Activated T-helper 9 cell treated with anti-CD3 and anti-CD28 coated beads, Interleukin-2, amount 50 U/mL, for 16 hours (primary cell): ENCODE results near the gene LILRA5.
A peak's percentile ranks its signal among the peaks of the same experiment; 100 is the strongest.
"Not testable (repeated sequence)": the region's sequence is repeated elsewhere in the genome, so short reads cannot be mapped to it uniquely, and the experiment has no call there.

Source experiments
- DNase-seq: peaks from one replicate; pipeline ENCODE4 v3.0.0-alpha.2; 2020; ENCODE audit warnings: low read depth

LILRA5 gene

DNA sequence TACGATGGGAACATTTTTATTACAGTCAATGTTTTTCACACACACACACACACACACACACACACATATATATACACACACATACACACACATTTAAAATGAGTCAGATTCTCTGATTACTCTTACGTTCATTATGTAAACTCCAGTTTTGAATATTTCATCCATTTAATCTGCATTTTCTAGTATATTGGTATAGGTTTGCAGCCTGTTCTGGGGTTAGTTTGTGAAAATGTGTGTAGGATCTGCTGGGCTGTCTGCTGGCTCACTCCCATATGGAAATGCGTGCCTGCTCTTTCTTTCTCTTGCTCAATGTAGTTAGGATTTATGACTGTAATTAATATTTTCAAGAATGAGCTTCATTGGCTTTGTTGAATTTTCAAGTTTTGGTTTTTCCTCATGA, 39.1 kb downstream of the LILRA5 start:
- DNase-seq, result no peak

DNA sequence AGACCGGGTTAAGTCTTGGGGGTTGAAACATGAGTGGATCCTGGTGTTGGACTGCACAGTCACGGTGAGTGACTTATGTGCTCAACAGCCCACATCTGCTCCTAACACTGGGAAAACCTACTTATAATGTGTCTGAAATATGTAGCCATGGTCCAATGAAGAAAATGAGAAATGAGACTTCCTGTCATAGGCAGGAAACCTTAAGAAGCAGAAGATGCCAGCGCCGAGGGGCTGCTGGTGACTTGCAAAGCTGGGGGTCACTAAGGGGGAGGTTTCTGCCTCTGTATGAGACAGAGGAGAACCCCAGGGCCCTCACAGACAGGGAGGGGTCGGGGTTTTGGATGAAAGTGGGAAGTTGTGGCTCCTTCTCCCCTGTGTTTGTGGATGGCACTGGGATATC, 40.8 kb downstream of the LILRA5 start:
- DNase-seq, result not testable (repeated sequence)

DNA sequence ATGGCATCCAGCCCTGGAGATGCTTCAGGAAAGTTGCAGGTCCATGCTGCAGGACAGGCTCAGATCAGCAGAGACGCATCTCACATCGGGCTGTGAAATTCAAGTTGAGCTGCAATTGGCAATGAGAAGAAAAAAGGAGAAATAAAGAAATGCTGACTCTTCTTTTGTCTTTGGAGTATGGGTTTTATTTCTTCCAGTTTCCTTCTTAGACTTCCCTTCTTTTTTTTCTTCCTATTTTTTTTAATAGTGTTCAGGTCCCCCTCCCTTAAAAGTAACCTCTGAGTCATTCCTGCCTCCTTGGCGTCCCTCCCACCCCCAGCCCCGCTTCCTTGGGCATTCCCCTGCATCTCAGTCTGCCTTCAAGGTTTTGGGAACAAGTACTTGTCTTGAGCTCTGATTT, 41.4 kb downstream of the LILRA5 start:
- not testable (repeated sequence) for DNase-seq

DNA sequence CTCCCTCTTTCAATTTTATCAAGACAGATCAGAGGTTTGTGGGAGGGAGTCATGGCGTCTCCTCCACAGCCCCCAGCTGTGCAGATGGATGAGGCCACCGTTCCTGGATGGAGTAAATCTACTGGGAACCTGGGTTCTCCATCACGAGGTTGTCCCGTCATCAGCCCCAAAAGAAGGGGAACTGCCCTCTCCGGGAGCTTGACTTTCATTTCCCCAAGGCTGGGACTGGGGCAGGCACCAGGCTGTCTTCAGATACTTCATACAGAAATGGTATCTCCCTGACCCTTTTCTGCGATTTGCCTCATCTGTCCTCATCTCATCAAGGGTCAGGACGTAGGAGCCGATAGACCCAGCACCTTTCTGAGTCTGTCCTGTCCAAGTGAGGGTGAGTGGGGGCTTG, 41.9 kb downstream of the LILRA5 start:
- no peak for DNase-seq

DNA sequence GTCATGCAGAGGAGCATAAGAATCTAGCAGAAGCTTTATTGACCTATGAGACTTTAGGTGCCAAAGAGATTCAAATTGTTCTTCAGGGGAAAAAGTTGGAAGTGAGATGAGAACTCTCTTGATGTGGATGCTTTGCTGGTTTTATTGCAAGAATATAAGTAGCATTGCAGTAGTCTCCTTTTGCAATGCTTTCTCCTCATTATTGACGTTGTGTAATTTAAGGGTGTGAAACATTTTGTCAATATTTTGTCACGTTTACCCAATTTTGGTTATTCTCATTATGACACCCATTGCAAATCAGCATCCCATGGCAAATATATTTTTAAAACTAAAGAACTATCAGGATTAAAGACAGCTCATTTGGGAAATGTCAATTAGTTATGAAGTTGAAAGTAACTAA, 44.0 kb downstream of the LILRA5 start:
- no peak for DNase-seq

DNA sequence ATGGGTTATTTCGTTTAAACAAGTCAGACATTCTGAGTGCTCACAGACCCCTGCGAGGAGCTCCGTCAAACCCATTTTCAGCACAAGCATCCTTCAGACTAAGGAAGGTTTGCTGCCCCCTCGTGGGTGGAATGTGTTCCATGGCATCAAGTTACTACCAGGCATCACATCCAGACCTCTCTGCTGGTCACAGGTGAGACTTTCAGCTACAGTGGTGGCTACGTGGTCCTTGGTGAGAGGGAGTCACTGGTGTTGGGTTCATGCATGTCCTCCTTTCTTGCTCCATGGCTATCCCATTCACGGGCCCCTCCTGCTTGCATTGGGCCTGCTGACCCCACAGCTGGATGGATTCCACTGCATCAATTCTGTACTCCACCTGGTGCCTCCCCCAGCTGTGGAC, 46.8 kb downstream of the LILRA5 start:
- peak; percentile 43 for DNase-seq

DNA sequence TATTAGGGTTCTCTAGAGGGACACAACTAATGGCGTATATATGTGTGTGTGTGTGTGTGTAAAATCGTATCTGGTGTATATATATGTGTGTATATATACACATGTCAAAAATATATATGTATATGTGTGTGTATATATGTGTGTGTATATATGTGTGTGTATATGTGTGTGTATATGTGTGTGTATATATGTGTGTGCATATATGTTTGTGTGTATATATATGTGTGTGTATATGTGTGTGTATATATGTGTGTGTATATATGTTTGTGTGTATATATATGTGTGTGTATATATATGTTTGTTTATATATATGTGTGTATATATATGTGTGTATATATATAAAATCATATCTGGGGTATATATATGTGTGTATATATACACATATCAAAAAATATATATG, 50.5 kb downstream of the LILRA5 start:
- no peak for DNase-seq

DNA sequence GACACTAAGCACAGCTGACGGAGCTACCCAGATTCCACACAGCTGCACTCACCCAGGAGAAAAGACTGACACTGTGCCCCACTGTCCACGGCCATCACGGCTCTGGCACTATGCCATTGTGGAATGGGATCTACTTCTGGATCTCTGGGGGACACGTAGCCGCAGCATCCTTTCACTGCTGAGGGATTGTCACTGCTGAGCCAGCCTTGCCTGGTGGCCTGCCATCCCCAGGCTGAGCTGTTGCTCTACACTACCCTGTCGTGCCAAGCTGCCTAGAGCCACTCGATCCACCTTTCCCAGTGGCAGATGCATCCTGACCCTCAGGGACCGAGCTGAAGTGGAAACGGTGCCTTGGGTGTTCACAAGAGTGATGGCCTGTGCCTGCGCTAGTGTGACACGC, 50.9 kb downstream of the LILRA5 start:
- DNase-seq, result no peak

DNA sequence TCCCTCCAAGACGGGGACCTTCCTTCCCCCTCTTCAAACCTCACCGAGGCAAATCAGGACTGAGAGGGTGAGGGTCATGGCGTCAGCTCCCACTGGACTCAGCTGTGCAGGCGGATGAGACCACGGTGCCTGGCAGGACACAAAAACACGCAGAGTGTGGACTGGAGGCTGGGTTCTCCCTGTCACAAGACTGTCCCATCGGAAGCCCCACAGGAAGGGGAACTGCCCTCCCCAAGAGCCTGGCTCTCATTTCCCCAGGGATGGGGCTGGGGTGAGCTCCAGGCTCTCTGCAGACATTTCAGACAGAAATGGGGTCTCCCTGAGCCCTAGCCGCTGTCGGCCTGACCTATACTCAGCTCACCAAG, 55.9 kb downstream of the LILRA5 start, which contains the start of gene LILRB5:
LILRB5 (minus strand) TSS at position 158 of the 365 bp plus-strand sequence; CDS start at position 78, 80 bp downstream.
- no peak for DNase-seq
